Thymus (tissue), 14 donors: ENCODE results near the gene SERPINB13. TPM values are rescaled to one million over a fixed set of nuclear protein-coding genes. Genes with fewer than 3 reads are reported as not detected.

Source experiments
- DNase-seq, 9 donors: peaks; one replicate each; pipeline ENCODE4 v3.0.0-alpha.2; 2013; ENCODE audit warnings: low spot score in 9 of 9, low read depth in 6 of 9, missing footprints in 1 of 9
- H3K27ac ChIP-seq, 2 donors: one replicate each; pipeline ENCODE4 v1.5.1; 2013; ENCODE audit warnings: control low read depth in 1 of 2, low read depth in 1 of 2, low read length in 1 of 2, mild to moderate bottlenecking in 1 of 2, moderate library complexity in 1 of 2
- H3K27me3 ChIP-seq, 2 donors: one replicate each; pipeline ENCODE4 v1.5.1; 2013; ENCODE audit warnings: low read length in 1 of 2; ENCODE audit not compliant: control insufficient read depth in 2 of 2, insufficient read depth in 1 of 2
- H3K36me3 ChIP-seq, 2 donors: one replicate each; pipeline ENCODE4 v1.5.1; 2013; ENCODE audit warnings: low read length in 1 of 2, mild to moderate bottlenecking in 1 of 2, moderate library complexity in 1 of 2; ENCODE audit not compliant: control insufficient read depth in 2 of 2, insufficient read depth in 2 of 2
- H3K4me1 ChIP-seq, 2 donors: one replicate each; pipeline ENCODE4 v1.5.1; 2013; ENCODE audit warnings: low read length in 2 of 2; ENCODE audit not compliant: control insufficient read depth in 2 of 2, insufficient read depth in 2 of 2
- H3K4me3 ChIP-seq, 2 donors: one replicate each; pipeline ENCODE4 v1.5.1; 2013; ENCODE audit warnings: low read length in 2 of 2, control low read depth in 1 of 2, mild to moderate bottlenecking in 1 of 2
- H3K9me3 ChIP-seq, 2 donors: one replicate each; pipeline ENCODE4 v1.5.1; 2013; ENCODE audit warnings: low read length in 1 of 2, mild to moderate bottlenecking in 1 of 2; ENCODE audit not compliant: control insufficient read depth in 2 of 2, insufficient read depth in 1 of 2
- WGBS: extraction: QIAGEN DNeasy Blood & Tissue Kit; methylation state at CpG from one replicate; pipeline ENCODE4 v1.1.7; 2013; 5-methylcytosine and 5-hydroxymethylcytosine counted together
- long read RNA-seq, 10 donors: transcript quantifications; one replicate each; lab custom pipeline, GENCODE V29; 2026
- polyA plus RNA-seq: library from polyadenylated mRNA; stranded (reverse); fragments of 200-250 nt; gene quantifications from one replicate; pipeline ENCODE4 v1.2.3, GENCODE V29; 2013
- total RNA-seq: library from RNA; stranded (reverse); fragments of 120-200 nt; gene quantifications from one replicate; pipeline ENCODE4 v1.2.4, GENCODE V29; 2013
- donor health status: healthy.

SERPINB13 gene, protein sequence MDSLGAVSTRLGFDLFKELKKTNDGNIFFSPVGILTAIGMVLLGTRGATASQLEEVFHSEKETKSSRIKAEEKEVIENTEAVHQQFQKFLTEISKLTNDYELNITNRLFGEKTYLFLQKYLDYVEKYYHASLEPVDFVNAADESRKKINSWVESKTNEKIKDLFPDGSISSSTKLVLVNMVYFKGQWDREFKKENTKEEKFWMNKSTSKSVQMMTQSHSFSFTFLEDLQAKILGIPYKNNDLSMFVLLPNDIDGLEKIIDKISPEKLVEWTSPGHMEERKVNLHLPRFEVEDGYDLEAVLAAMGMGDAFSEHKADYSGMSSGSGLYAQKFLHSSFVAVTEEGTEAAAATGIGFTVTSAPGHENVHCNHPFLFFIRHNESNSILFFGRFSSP
- total RNA-seq (0.99 TPM), polyA plus RNA-seq (9.8 TPM)
- long read RNA-seq, donor 1: 0 reads
- long read RNA-seq, donor 2: 0 reads
- long read RNA-seq, donor 3: 0 reads
- long read RNA-seq, donor 4: 0 reads
- long read RNA-seq, donor 5, partial matches to known transcripts: 0 of 1 reads
- long read RNA-seq, donor 5, other reads (novel, unspliced or antisense): 0 of 1 reads
- long read RNA-seq, donor 6: 0 reads
- long read RNA-seq, donor 7: 0 reads
- long read RNA-seq, donor 8, partial matches to known transcripts: 0 of 1 reads
- long read RNA-seq, donor 8, other reads (novel, unspliced or antisense): 0 of 1 reads
- long read RNA-seq, donor 9: 0 reads
- long read RNA-seq, donor 10: 0 reads

GRCh38 chr18:63586966-63587365 is at the start of gene SERPINB13:
Gene SERPINB13 (plus strand): TSS chr18:63587343. CDS start chr18:63588668, 1,325 bp downstream.
- no peak for DNase-seq
- Histone ChIP-seq H3K36me3 (no peaks in the 10 kb centered on the region), H3K27me3 (no peaks in the 10 kb centered on the region), H3K4me3 (no peak within 1 kb of the TSS), H3K9me3 (no peaks in the 10 kb centered on the region), H3K4me1 (no peaks in the 10 kb centered on the region), H3K27ac (no peak within 1 kb of the TSS)
- WGBS: 93% methylated on average over 4 of the region's 4 CpGs

DNA sequence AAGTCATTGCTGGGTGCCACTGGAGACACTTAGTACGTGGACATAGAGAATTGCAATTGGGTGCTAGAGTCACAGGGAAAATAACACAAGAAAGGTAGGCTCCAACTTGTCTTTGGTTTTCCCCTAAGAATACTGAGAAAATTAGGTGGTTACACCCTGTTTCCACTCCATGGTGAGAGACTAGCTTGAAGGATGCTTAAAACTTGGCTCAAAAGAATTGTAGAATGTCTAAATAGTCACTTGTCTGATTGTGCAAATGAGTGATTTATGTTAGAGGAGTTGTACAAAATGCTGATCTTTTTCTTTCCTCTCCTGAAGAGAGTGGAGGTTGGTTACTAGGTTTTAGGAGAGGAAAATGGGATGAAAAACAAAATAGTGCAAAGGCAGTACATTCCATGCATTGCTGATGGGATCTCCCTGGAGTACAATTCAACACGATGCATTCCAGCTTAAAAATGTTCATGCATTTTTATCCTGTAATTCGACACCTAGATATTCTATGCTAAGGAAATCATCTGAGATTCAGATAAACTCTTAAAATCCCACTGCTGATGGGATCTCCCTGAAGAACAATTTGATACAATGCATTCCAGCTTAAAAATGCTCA is 47.1 kb upstream of the SERPINB13 start:
- WGBS: 85% methylated on average over 3 of the region's 3 CpGs
- no peaks in the 10 kb centered on the region for H3K27me3 ChIP-seq
- no peak overlapping the region for H3K4me3 ChIP-seq
- H3K27ac ChIP-seq: no peak overlapping the region
- no peaks in the 10 kb centered on the region for H3K36me3 ChIP-seq
- no peaks in the 10 kb centered on the region for H3K9me3 ChIP-seq
- H3K4me1 ChIP-seq: no peaks in the 10 kb centered on the region
- no peak for DNase-seq

GRCh38 chr18:63542069-63542468 is 45.1 kb upstream of the SERPINB13 start, which contains the start of gene SERPINB12:
Gene SERPINB12 (plus strand): TSS chr18:63542369. CDS start chr18:63556160, 13,791 bp downstream.
- no peak within 1 kb of the TSS for H3K4me3 ChIP-seq

GRCh38 chr18:63544017-63544416 is 43.1 kb upstream of the SERPINB13 start:
- WGBS: 93% methylated on average over 2 of the region's 2 CpGs
- Histone ChIP-seq H3K36me3 (no peaks in the 10 kb centered on the region), H3K9me3 (no peaks in the 10 kb centered on the region), H3K4me1 (no peaks in the 10 kb centered on the region), H3K27ac (no peak overlapping the region), H3K27me3 (no peaks in the 10 kb centered on the region), H3K4me3 (no peak overlapping the region)
- DNase-seq: no peak

More at GRCh38 chr18:63542069-63542468, 45.1 kb upstream of the SERPINB13 start, which contains the start of gene SERPINB12:
- Histone ChIP-seq H3K4me1 (no peaks in the 10 kb centered on the region), H3K9me3 (no peaks in the 10 kb centered on the region), H3K27me3 (no peaks in the 10 kb centered on the region), H3K27ac (no peak within 1 kb of the TSS), H3K36me3 (no peaks in the 10 kb centered on the region)
- 85% methylated on average over 1 of the region's 1 CpG for WGBS
- DNase-seq: no peak

GRCh38 chr18:63545000-63545399 is 42.1 kb upstream of the SERPINB13 start:
- Histone ChIP-seq H3K9me3 (no peaks in the 10 kb centered on the region), H3K27ac (no peak overlapping the region), H3K4me1 (no peaks in the 10 kb centered on the region), H3K27me3 (no peaks in the 10 kb centered on the region), H3K4me3 (no peak overlapping the region), H3K36me3 (no peaks in the 10 kb centered on the region)
- WGBS: 93% methylated on average over 3 of the region's 3 CpGs
- DNase-seq: no peak

DNA sequence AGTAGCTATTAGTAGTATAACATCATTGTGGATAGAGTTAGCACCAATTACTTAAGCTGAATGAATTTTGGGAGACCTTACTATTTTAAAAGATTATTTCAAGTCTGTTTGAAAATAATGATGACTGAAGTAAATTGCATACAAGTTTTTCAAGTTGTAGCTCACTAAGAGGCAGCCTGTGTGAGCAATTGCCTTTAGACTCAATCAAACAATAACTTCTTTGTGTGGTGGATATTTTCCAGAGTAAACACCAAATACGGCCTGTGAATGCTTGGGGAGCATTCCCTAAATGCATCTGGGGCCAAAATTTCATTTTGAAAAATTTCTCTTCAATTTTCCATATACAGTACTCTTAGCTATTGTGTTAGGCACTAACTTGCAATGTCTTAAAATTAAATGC is 37.1 kb upstream of the SERPINB13 start:
- no peaks in the 10 kb centered on the region for H3K9me3 ChIP-seq
- no peaks in the 10 kb centered on the region for H3K27me3 ChIP-seq
- H3K27ac ChIP-seq: no peak overlapping the region
- H3K36me3 ChIP-seq: no peaks in the 10 kb centered on the region
- no peak for DNase-seq
- H3K4me1 ChIP-seq: no peaks in the 10 kb centered on the region
- no peak overlapping the region for H3K4me3 ChIP-seq
- WGBS: 86% methylated on average over 1 of the region's 1 CpG

DNA sequence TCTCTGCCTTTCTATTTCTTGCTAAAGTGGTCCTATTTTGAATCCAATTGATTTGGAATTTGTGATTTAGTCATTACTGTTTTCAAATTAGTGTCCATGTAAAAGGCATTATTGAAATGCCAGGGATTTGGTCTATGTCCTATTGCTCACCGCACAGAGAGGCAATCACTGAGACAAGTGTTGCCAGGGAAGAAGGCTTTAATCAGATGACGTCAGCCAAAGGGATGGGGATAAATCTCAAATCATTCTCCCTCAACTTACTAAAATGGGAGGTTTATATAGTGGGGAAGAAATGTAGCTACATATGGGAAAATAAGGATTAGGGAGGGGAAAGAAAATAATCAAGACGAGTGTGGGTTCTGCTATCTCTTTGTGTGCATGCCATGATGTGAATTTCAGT is 35.4 kb upstream of the SERPINB13 start:
- H3K9me3 ChIP-seq: no peaks in the 10 kb centered on the region
- WGBS: 93% methylated on average over 3 of the region's 3 CpGs

DNA sequence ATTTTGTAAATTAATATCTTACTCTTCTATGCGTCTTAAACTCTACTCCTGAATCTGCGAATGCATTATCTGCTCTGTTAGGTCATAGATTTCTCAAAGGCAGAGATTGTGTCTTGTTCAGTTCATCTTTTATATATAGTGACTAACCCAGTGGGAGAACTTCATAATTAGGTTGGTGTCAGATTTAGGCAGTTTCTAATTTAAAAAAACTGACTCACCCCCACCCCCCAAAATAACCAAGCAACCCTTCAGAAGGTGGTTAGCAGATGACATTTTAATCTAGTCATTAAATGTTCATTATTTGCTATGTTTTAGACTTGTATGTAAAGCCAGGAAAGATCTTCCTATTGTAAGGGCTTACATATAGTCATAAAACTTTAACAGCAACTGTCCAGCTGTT is 34.6 kb upstream of the SERPINB13 start:
- H3K4me1 ChIP-seq: no peaks in the 10 kb centered on the region
- no peaks in the 10 kb centered on the region for H3K9me3 ChIP-seq
- no peak overlapping the region for H3K4me3 ChIP-seq
- 98% methylated on average over 2 of the region's 2 CpGs for WGBS
- H3K27ac ChIP-seq: no peak overlapping the region
- H3K27me3 ChIP-seq: no peaks in the 10 kb centered on the region
- H3K36me3 ChIP-seq: no peaks in the 10 kb centered on the region
- no peak for DNase-seq

More for the DNA sequence above, 35.4 kb upstream of the SERPINB13 start:
- Histone ChIP-seq H3K36me3 (no peaks in the 10 kb centered on the region), H3K27me3 (no peaks in the 10 kb centered on the region), H3K27ac (no peak overlapping the region), H3K4me3 (no peak overlapping the region), H3K4me1 (no peaks in the 10 kb centered on the region)
- DNase-seq: no peak

DNA sequence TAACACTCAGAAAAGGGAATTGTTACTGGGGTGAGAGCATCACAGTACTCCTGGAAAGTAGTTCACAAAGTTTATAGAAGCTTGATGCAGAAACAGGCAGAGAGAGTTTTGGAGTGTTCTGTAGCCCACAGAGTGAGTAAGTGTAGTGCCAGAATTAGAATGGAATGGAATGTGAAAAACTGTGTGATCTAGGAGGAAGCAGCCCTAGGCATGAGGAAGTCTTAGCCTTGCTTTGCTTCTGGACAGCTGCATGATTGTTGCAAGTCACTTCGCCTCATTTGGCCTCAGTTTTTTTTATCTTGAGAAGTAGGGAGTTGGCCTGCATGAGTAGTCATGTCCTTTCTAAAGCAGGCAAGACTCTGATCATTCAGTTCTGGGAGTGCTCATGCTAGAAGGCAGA is 34.1 kb upstream of the SERPINB13 start:
- no peaks in the 10 kb centered on the region for H3K27me3 ChIP-seq
- WGBS: 53% methylated on average over 1 of the region's 1 CpG
- DNase-seq: no peak
- no peak overlapping the region for H3K27ac ChIP-seq
- no peak overlapping the region for H3K4me3 ChIP-seq
- H3K9me3 ChIP-seq: no peaks in the 10 kb centered on the region
- H3K36me3 ChIP-seq: no peaks in the 10 kb centered on the region
- H3K4me1 ChIP-seq: no peaks in the 10 kb centered on the region
